GM19238 (cell line): Measurements from ENCODE around the gene KCNRG.
"Not testable (repeated sequence)": the region's sequence is repeated elsewhere in the genome, so short reads cannot be mapped to it uniquely, and the experiment has no call there.

Source experiments
- DNase-seq: peaks from one replicate; pipeline ENCODE4 v3.0.0; 2011; ENCODE audit warnings: low spot score; ENCODE audit not compliant: insufficient read length

Gene KCNRG

GRCh38 chr13:50011461-50011860 is 3.8 kb upstream of the KCNRG start:
- DNase-seq = no peak

DNA sequence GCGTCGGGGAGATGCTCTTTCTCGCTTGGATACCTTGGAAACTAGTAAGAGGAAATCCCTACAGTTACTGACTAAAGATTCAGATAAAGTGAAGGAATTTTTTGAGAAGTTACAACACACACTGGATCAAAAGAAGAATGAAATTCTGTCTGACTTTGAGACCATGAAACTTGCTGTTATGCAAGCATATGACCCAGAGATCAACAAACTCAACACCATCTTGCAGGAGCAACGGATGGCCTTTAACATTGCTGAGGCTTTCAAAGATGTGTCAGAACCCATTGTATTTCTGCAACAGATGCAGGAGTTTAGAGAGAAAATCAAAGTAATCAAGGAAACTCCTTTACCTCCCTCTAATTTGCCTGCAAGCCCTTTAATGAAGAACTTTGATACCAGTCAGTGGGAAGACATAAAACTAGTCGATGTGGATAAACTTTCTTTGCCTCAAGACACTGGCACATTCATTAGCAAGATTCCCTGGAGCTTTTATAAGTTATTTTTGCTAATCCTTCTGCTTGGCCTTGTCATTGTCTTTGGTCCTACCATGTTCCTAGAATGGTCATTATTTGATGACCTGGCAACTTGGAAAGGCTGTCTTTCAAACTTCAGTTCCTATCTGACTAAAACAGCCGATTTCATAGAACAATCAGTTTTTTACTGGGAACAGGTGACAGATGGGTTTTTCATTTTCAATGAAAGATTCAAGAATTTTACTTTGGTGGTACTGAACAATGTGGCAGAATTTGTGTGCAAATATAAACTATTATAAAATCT is 2.7 kb upstream of the KCNRG start:
- no peak for DNase-seq

DNA sequence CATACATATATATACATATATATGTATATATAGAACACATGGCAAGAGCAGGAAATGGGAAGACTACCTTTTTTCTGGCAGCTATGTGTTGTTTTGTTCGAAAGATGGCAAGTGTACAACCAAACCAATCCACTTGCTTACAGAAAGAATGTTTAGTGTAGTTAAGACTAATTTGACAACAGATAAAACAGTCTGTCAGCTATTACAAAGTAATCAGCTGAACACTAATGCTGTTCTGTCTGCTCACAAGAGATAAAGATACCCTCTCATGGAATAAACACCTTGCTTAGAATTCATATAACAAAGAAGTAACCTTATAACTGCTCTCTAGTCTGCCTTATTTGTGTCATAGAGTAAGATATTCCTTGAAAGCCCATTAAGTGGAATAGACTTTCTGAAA is 858 bp upstream of the KCNRG start:
- no peak for DNase-seq

DNA sequence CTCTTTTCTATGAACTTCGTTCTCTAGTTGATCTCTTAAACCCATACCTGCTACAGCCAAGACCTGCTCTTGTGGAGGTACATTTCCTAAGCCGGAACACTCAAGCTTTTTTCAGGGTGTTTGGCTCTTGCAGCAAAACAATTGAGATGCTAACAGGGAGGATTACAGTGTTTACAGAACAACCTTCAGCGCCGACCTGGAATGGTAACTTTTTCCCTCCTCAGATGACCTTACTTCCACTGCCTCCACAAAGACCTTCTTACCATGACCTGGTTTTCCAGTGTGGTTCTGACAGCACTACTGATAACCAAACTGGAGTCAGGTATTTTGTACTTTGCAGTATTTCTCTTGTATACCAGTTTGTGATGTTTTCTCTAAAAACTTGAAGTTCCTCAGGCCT is 506 bp downstream of the KCNRG start:
- DNase-seq = no peak

- DNase-seq = no peak
Observed at GRCh38 chr13:50016444-50016843, 1.2 kb downstream of the KCNRG start.

GRCh38 chr13:50017819-50018218 is 2.6 kb downstream of the KCNRG start:
- DNase-seq = no peak

DNA sequence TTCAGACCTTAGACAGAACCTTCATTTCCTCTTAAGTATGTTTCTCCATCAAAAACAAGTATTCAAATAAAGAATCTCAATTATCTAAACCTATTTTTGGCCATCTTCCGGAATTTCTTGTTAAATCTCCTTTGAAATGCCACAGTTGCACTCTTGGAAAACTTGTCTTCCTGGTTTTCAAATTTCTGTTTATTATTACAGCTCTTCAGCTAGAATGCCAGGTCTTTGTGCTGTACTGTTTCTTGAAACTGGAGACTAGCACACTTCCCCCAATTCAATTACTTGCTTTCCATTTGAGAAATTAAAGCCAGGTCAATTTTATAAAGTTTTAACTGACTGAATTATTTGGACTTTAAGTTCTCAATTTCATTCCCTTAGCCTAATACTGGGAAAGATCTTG is 10.2 kb downstream of the KCNRG start:
- DNase-seq = no peak

GRCh38 chr13:50026788-50027473 is 11.7 kb downstream of the KCNRG start:
- peak; percentile 9 for DNase-seq

GRCh38 chr13:50030315-50030714 is 15.1 kb downstream of the KCNRG start:
- no peak for DNase-seq

DNA sequence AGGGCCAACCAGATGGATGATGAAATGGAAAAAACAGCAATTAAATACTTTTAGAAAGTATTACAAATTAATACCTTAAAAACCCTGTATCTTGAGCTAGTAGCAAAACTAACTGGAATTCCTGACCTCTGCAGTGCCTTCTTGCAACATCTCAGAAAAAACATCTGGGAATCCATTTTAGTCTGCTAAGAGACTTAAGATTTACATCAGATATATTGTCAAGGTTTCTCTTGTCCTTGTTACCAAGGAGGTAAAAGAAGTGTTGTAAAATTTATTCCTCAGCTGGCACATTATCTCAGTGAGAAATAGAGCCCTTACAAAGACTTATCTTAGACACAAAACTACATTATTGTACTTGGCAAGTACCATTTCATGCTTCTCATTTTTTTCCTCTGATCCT is 18.5 kb downstream of the KCNRG start:
- no peak for DNase-seq

DNA sequence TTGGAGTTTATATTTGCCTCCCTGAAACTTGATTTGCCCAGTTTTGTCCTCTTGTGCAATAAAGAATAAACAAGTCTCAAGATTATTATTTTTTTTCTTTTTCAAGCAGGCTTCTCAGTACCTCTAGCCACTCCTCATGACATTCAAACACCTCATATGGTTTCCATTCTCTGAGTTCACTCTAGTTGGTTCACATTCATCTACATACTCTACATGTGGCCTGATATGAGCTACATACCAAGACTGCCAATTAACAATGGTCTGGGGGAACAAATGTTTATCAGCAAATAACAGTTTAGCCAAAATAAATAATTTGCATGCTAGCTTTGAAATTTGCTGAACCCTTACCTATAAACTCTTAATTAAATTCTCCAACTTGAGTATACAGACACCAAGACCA is 22.5 kb downstream of the KCNRG start:
- no peak for DNase-seq

- no peak for DNase-seq
Observed at GRCh38 chr13:50038266-50038665, 23.0 kb downstream of the KCNRG start.

GRCh38 chr13:50052478-50052877 is 37.2 kb downstream of the KCNRG start:
- DNase-seq = no peak

DNA sequence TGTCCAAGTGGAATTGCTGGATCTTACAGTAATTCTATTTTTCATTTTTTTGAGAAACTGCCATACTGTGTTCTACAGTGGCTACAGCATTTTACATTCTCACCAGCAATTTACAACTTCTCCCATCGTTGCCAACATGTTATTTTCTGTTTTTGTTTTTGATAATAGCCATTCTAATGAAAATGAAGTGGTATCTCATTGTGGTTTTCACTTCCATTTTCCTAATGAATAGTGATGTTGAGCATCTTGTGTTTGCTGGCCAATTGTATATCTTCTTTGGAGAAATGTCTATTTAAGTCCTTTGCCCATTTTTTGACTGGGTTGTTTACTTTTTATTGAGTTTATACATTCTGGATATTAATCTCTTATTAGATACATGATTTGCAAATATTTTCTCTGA is 38.6 kb downstream of the KCNRG start:
- no peak for DNase-seq

GRCh38 chr13:50055454-50055853 is 40.2 kb downstream of the KCNRG start:
- no peak for DNase-seq

GRCh38 chr13:50060718-50061117 is 45.5 kb downstream of the KCNRG start:
- DNase-seq = no peak

GRCh38 chr13:50062336-50062735 is 47.1 kb downstream of the KCNRG start:
- not testable (repeated sequence) for DNase-seq

DNA sequence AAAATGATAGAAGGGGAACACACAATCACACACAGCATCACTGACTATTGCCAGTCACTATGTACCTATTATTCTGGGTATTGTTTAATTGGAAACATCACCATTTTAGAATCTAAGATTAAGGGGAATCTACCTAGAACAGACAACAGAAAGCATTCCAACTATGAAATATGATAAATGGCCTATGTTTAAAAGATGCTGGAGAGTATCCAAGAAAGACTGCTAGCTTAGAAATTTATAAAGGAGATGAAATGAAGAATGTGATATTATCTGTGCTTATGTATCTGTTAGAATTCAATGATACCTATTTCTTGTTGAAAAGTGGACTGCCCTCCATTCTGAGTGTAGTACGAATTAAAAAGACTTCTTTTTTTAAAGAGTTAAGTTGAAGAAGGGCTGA is 50.5 kb downstream of the KCNRG start:
- no peak for DNase-seq

- DNase-seq = no peak
Observed at GRCh38 chr13:50068508-50068907, 53.3 kb downstream of the KCNRG start.

GRCh38 chr13:50069261-50069660 is 54.0 kb downstream of the KCNRG start:
- DNase-seq = no peak

- no peak for DNase-seq
Observed at GRCh38 chr13:50070186-50070585, 54.9 kb downstream of the KCNRG start.
